ENCODE results near the gene MAPKAPK2.

The MAPKAPK2 gene

GRCh38 chr1:206770531-206771337 lies 86.0 kb downstream of the MAPKAPK2 start, which contains the start of gene IL19:
TSS of gene IL19 (plus strand) at chr1:206770773. CDS start at chr1:206836663, 65,890 bp downstream.
- H3F3A ChIP-seq (ENCODE audit: low read depth), result no peaks in the 10 kb centered on the region
- H3K4me2 ChIP-seq (ENCODE audit: low read depth, low read length, poor library complexity, severe bottlenecking), result peak within 1 kb of the TSS; percentile 45
- no peaks in the 10 kb centered on the region for H3K27me3 ChIP-seq (ENCODE audit: insufficient read depth, low read length, poor library complexity, severe bottlenecking)
- TF ChIP-seq EZH2phosphoT487 (IDR thresholded peaks at IDR 0.05; ENCODE audit: borderline replicate concordance), result no peak
- TF ChIP-seq CTCF (conservative IDR thresholded peaks at IDR 0.05; ENCODE audit: low read length), result no peak
- peak within 1 kb of the TSS; percentile 46 for H3K9ac ChIP-seq (ENCODE audit: low read depth, low read length, poor library complexity, severe bottlenecking)
- no peaks in the 10 kb centered on the region for H3K79me2 ChIP-seq (ENCODE audit: insufficient read depth, low read length)
- no peaks in the 10 kb centered on the region for H3K36me3 ChIP-seq (ENCODE audit: insufficient read depth, low read length)
- no peaks in the 10 kb centered on the region for H4K20me1 ChIP-seq (ENCODE audit: insufficient read depth, low read length, poor library complexity, severe bottlenecking)
- H3K4me1 ChIP-seq (ENCODE audit: insufficient read depth, low read length, poor library complexity, severe bottlenecking), result peaks cover 91% of the 10 kb centered on the region
- no peak within 1 kb of the TSS for H3K4me3 ChIP-seq (ENCODE audit: low read length, poor library complexity, severe bottlenecking)
- 0 out of 2 replicates have a peak within 1 kb of the TSS, but pooled peaks have one; percentile 3 for H2AFZ ChIP-seq (ENCODE audit: low read length)
- no peaks in the 10 kb centered on the region for H3K9me3 ChIP-seq (ENCODE audit: insufficient read depth, low read depth, low read length)
- H3K9me2 ChIP-seq (replicated peaks; ENCODE audit: low read depth, low read length), result no peaks in the 10 kb centered on the region

DNA sequence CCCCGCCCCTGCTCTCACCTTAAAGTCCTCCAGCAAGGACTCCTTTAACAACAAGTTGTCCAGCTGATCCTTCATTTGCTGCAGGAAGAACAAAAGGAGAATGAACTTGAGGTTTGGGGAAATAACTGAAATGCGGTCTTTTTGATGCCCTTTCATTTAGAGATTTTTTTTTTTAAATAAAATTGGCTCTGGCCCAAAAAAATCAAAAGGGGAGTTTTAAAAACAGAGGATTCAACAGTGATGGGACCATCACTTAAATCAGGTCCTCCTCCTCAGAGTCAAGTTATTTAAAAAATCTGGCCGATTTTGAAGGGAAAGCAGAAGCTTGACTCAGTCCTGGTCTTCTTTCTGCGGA lies 86.6 kb downstream of the MAPKAPK2 start:
- no peaks in the 10 kb centered on the region for H3K9me3 ChIP-seq (ENCODE audit: insufficient read depth, low read depth, low read length)
- no peaks in the 10 kb centered on the region for H4K20me1 ChIP-seq (ENCODE audit: insufficient read depth, low read length, poor library complexity, severe bottlenecking)
- H3K79me2 ChIP-seq (ENCODE audit: insufficient read depth, low read length), result no peaks in the 10 kb centered on the region
- peak overlapping the region; percentile 45 for H3K4me2 ChIP-seq (ENCODE audit: low read depth, low read length, poor library complexity, severe bottlenecking)
- no peaks in the 10 kb centered on the region for H3K9me2 ChIP-seq (replicated peaks; ENCODE audit: low read depth, low read length)
- H3K4me1 ChIP-seq (ENCODE audit: insufficient read depth, low read length, poor library complexity, severe bottlenecking), result peaks cover 91% of the 10 kb centered on the region
- H3K4me3 ChIP-seq (ENCODE audit: low read length, poor library complexity, severe bottlenecking), result no peak overlapping the region
- H3K36me3 ChIP-seq (ENCODE audit: insufficient read depth, low read length), result no peaks in the 10 kb centered on the region
- no peak for TF ChIP-seq CTCF (conservative IDR thresholded peaks at IDR 0.05; ENCODE audit: low read length)
- TF ChIP-seq EZH2phosphoT487 (IDR thresholded peaks at IDR 0.05; ENCODE audit: borderline replicate concordance), result no peak
- no peaks in the 10 kb centered on the region for H3F3A ChIP-seq (ENCODE audit: low read depth)
- H3K9ac ChIP-seq (ENCODE audit: low read depth, low read length, poor library complexity, severe bottlenecking), result peak overlapping the region; percentile 46
- H3K27me3 ChIP-seq (ENCODE audit: insufficient read depth, low read length, poor library complexity, severe bottlenecking), result no peaks in the 10 kb centered on the region
- no peak overlapping the region for H2AFZ ChIP-seq (ENCODE audit: low read length)

- Histone ChIP-seq H3K79me2 (ENCODE audit: insufficient read depth, low read length) (no peaks in the 10 kb centered on the region), H3K27me3 (ENCODE audit: insufficient read depth, low read length, poor library complexity, severe bottlenecking) (no peaks in the 10 kb centered on the region), H2AFZ (ENCODE audit: low read length) (no peak within 1 kb of the TSS), H3K36me3 (ENCODE audit: insufficient read depth, low read length) (no peaks in the 10 kb centered on the region), H3K4me3 (ENCODE audit: low read length, poor library complexity, severe bottlenecking) (peak within 1 kb of the TSS; percentile 3), H3K9me3 (ENCODE audit: insufficient read depth, low read depth, low read length) (no peaks in the 10 kb centered on the region), H4K20me1 (ENCODE audit: insufficient read depth, low read length, poor library complexity, severe bottlenecking) (no peaks in the 10 kb centered on the region), H3K4me2 (ENCODE audit: low read depth, low read length, poor library complexity, severe bottlenecking) (peak within 1 kb of the TSS; percentile 45), H3F3A (ENCODE audit: low read depth) (no peaks in the 10 kb centered on the region), H3K9ac (ENCODE audit: low read depth, low read length, poor library complexity, severe bottlenecking) (peak within 1 kb of the TSS; percentile 46), H3K9me2 (replicated peaks; ENCODE audit: low read depth, low read length) (no peaks in the 10 kb centered on the region), H3K4me1 (ENCODE audit: insufficient read depth, low read length, poor library complexity, severe bottlenecking) (peaks cover 81% of the 10 kb centered on the region)
- TF ChIP-seq EZH2phosphoT487 (IDR thresholded peaks at IDR 0.05; ENCODE audit: borderline replicate concordance), result no peak
- no peak for TF ChIP-seq CTCF (conservative IDR thresholded peaks at IDR 0.05; ENCODE audit: low read length)
These were observed 87.7 kb downstream of the MAPKAPK2 start, which contains the start of gene IL10 for GRCh38 chr1:206772243-206772937. TSS of gene IL10 (minus strand) at chr1:206772494. CDS start at chr1:206772435, 59 bp downstream.

Measured in Loucy (cell line).